Measurements from ENCODE around the gene ENAH. TPM values are rescaled to one million over a fixed set of nuclear protein-coding genes. Genes with fewer than 3 reads are reported as not detected.
"Not testable (repeated sequence)": the region's sequence is repeated elsewhere in the genome, so short reads cannot be mapped to it uniquely, and the experiment has no call there.

ENAH gene
- total RNA-seq, 1 donor from 2014 or later: 265 TPM

- Mint-ChIP-seq H3K27ac (ENCODE audit: unreplicated experiment) (no peak overlapping the region), H3K36me3 (ENCODE audit: unreplicated experiment) (no peaks in the 10 kb centered on the region), H3K4me1 (ENCODE audit: low read depth, unreplicated experiment) (peaks cover 3% of the 10 kb centered on the region), H3K4me3 (ENCODE audit: unreplicated experiment) (no peak overlapping the region), H3K27me3 (ENCODE audit: unreplicated experiment) (peaks cover 2% of the 10 kb centered on the region), H3K9me3 (ENCODE audit: unreplicated experiment) (peaks cover 3% of the 10 kb centered on the region)
- TF ChIP-seq CTCF (IDR thresholded peaks at IDR 0.05; ENCODE audit: partially characterized antibody, unreplicated experiment): no peak
- DNase-seq: no peak
Measured at GRCh38 chr1:225697428-225697827, 44.5 kb upstream of the ENAH start.

DNA sequence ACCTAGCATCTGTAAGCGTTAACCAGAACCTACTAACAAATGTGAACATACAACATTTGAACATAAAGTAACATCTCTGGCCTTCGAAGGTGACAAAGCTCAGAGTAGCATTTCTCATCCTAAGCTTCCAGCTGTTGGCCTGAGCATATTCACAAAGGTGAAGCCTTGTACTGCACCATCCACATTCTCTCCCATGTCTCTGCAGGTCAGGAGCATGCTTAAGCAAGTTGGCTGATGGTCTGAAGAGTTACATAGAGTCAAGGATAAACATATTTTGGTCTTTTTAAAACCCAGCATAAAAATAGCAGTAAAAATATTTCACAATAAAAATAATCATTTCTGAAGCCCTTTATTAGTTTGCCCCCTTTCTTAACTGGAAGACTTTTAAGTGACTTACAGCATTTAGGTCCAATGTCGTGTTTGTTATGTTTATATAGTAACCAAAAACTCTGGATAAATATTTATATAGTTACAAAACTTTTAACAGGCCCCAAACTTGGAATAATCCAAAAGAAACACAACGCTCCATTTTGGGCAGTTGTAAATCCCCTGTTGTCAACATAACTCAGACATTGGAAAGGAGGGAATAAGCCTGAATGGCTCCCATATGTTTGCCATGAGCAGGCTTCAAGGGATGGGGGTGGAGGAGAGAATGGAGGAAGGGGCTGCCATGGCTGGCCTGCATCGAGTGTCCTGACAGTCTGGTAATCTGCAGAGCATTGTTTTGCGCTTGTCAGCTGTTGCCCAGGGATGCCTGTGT, 42.8 kb upstream of the ENAH start:
- no peak for DNase-seq
- Mint-ChIP-seq H3K27me3 (ENCODE audit: unreplicated experiment) (peaks cover 2% of the 10 kb centered on the region), H3K9me3 (ENCODE audit: unreplicated experiment) (peaks cover 1% of the 10 kb centered on the region), H3K4me1 (ENCODE audit: low read depth, unreplicated experiment) (peaks cover 3% of the 10 kb centered on the region), H3K4me3 (ENCODE audit: unreplicated experiment) (no peak overlapping the region), H3K36me3 (ENCODE audit: unreplicated experiment) (no peaks in the 10 kb centered on the region), H3K27ac (ENCODE audit: unreplicated experiment) (no peak overlapping the region)
- TF ChIP-seq CTCF (IDR thresholded peaks at IDR 0.05; ENCODE audit: partially characterized antibody, unreplicated experiment): no peak

DNA sequence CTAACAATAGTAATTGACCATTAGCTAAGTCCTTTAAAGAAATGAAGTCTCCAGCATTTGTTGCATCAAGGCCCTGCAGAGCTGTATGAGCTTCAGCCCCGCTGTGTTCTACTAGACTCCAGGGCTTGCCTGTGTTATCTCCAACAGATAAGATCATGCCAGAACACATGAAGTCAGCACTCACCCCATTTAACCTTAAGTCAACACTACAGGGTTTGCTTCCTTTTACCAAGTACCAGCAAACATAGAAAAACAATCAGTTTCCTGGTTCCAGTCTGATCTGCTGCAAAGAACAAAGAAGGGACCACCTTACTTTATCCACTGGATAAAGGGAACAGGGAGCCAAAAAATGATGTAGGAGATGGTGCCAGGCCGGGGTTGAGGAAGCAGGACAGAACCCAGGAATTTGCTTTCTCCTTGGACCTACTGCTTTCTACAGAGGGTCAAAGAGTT, 41.3 kb upstream of the ENAH start:
- H3K27me3 Mint-ChIP-seq (ENCODE audit: unreplicated experiment): peaks cover 2% of the 10 kb centered on the region
- no peak overlapping the region for H3K27ac Mint-ChIP-seq (ENCODE audit: unreplicated experiment)
- no peaks in the 10 kb centered on the region for H3K36me3 Mint-ChIP-seq (ENCODE audit: unreplicated experiment)
- H3K4me1 Mint-ChIP-seq (ENCODE audit: low read depth, unreplicated experiment): peaks cover 3% of the 10 kb centered on the region
- peaks cover 1% of the 10 kb centered on the region for H3K9me3 Mint-ChIP-seq (ENCODE audit: unreplicated experiment)
- no peak for DNase-seq
- TF ChIP-seq CTCF (IDR thresholded peaks at IDR 0.05; ENCODE audit: partially characterized antibody, unreplicated experiment): no peak
- no peak overlapping the region for H3K4me3 Mint-ChIP-seq (ENCODE audit: unreplicated experiment)

- not testable (repeated sequence) for H3K4me3 Mint-ChIP-seq (ENCODE audit: unreplicated experiment); H3K27me3 Mint-ChIP-seq (ENCODE audit: unreplicated experiment); H3K4me1 Mint-ChIP-seq (ENCODE audit: low read depth, unreplicated experiment); H3K9me3 Mint-ChIP-seq (ENCODE audit: unreplicated experiment); H3K36me3 Mint-ChIP-seq (ENCODE audit: unreplicated experiment); H3K27ac Mint-ChIP-seq (ENCODE audit: unreplicated experiment); DNase-seq
Measured at GRCh38 chr1:225693697-225694096, 40.8 kb upstream of the ENAH start.

- Mint-ChIP-seq H3K9me3 (ENCODE audit: unreplicated experiment) (peaks cover 1% of the 10 kb centered on the region), H3K36me3 (ENCODE audit: unreplicated experiment) (no peaks in the 10 kb centered on the region), H3K4me3 (ENCODE audit: unreplicated experiment) (no peak overlapping the region), H3K27me3 (ENCODE audit: unreplicated experiment) (peaks cover 2% of the 10 kb centered on the region), H3K27ac (ENCODE audit: unreplicated experiment) (no peak overlapping the region), H3K4me1 (ENCODE audit: low read depth, unreplicated experiment) (peaks cover 3% of the 10 kb centered on the region)
- no peak for DNase-seq
- TF ChIP-seq CTCF (IDR thresholded peaks at IDR 0.05; ENCODE audit: partially characterized antibody, unreplicated experiment): no peak
Measured at GRCh38 chr1:225693085-225693696, 40.3 kb upstream of the ENAH start.

Measured in glutamatergic neuron (in vitro differentiated cells).